GM18873 (cell line): ENCODE measurements around the gene CXCL14.

Experiments used
- ATAC-seq: cut with Tn5 transposase; IDR thresholded peaks from one replicate; pipeline ENCODE4 v1.9.1; 2021; ENCODE audit warnings: mild to moderate bottlenecking, moderate library complexity, moderate number of reproducible peaks; ENCODE audit not compliant: unreplicated experiment, low FRiP score

Gene CXCL14

DNA sequence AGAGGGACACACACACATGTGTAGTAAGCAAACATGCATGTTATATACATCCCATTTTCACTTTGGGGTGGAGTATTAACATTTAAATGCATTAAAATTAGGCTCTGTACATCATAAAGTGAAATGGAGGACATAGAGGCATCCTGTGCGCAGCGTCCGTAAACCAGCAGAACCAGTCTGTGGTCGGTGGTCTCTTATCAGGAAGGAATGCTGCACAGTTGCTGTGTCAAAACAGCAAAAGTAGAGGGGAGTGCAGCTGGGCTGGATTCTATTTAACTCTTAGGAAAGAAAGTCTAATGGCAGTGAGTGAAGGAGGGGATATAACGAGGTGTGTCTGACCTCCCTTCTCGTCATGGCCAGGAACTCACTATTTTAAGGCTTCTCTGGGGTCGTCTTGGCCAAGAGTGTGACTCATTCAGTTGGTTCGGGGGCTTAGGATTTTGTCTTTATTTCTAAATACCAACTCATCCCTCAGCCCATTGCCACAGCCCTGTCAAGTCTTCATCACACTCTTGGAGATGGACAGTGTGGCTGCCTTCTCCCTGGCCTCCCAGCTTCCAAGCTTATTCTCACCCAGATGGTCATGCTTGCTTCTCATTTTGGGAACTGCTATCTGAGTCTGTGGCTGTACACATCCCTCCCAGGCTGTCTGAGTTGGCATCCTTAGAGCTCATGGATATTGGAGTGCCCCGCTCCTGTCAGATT lies 20.1 kb upstream of the CXCL14 start:
- ATAC-seq = no peak

DNA sequence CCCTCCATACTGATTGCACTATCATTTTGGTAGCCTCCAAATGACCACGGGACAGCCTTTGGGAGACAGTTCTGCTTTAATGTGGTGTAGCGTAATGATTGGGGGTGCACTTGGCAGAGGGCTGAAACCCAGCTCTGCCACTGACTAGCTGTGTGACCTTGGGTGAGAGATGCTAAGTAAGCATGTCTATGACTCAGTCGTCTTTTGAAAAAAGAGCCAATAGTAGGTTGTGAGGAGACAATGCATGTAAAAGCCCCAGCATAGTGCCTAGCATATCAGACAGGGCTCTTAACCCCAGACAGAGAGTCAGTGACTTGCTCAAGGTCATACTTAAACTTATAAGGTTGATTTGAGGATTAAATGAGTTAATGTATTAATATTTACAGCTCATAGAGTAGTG lies 18.0 kb upstream of the CXCL14 start:
- ATAC-seq = no peak

DNA sequence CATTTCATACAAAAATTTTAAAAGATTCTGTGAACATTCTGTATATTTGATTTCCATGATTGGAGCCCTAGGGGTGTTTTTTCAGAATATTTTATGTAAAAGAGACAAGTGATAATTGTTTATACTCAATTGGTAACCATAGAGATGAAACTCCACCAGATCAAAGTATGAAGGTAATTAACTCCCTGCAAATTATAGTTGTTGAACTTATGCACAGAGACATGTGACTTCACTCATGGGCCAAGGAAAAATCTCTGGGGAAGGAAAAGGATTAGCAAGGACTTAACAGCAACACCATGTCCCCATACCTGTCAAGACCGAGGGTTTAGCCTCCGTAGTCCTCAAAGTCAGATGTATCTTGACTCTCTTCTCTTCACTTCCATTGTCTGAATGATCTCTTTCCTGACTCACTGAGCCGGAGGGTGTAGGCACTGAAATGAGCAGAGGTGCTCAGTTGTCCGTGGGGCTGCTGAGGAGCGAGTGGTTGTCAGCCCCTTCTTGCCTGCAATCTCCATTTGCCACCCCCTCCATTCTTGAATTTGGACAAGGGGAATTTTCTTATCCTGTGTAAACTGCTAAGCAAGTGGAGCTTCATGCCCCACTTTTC lies 17.5 kb upstream of the CXCL14 start:
- ATAC-seq = no peak

DNA sequence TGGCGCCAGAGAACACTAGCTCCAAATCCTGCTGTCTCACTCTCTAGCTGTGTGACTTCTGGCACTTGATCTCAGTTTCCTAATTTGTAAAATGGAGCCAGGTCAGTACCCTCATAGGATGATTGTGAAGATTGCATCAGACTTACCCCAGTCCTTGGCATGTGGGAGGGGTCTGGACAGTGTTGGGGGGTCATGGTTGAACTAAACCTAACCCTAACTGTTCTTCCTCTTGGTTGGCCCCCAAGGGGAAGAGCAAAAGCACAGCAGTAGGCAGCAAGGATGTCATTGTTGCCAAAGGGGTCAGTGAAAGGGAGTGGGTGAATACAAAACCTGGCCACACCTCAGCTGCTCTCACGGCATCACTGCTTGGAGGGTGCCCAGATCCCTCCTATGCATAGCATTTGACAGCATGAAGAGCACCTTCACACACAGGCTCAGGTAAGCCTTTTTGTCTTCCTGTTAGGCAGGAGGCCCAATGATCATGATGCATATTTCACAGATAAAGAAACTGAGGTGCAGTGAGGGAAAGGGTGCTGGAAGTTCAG lies 15.7 kb upstream of the CXCL14 start:
- ATAC-seq = no peak

- no peak for ATAC-seq
Measured at GRCh38 chr5:135593886-135594285, 15.1 kb upstream of the CXCL14 start.

GRCh38 chr5:135593141-135593540 lies 14.3 kb upstream of the CXCL14 start:
- no peak for ATAC-seq

DNA sequence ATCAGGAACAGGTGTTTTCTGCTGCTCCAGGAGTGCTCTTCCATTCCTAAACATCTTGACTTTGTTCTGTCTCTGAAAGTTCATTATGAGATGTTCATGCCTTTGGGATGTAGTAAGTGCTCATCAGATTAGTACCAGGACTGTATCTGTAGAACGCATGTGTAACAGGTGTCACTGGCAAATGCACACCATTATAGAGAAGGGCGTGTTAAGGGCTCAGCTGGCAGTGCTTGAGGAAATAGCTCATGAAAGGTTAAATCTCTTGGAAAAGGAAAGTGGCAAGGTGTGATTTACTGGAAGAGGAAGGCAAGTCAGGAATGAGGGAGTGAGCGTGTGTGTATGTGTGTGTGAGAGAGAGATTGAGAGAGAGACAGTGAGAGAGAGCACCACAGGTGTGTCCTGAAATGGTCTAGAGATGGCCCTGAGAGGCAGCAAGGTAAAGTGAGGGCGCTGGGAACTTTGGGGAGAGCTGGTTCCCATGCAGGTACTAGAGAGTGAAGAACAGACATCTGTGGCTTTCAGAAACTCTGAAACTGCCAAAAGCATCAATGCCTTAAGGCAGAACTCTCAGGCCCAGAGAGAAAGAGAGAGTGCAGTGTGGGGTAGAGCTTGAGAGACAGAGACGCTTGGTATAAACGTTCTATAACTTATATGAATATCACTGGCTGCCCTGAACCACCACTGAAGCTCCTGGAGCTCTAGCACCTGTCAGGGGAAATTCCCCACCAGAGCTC lies 13.7 kb upstream of the CXCL14 start:
- no peak for ATAC-seq

DNA sequence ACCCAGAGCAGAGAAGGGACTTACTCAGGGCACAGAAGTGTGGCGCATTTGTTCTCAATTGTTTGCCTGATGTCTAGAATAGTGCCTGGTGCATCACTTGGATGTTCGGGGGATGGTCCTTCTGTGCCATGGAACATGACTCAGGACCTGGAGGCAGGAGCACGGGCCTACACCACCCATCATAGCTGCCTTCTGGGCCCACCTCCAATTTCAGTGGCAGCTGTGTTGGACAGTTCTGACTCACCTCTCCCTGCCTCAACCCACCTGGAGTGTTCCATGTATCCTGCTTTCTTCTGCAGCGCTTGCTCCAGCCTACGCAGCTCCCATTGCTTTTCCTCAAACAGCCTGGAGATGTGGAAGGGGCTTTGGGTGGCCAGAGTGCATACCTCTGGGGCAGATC lies 12.5 kb upstream of the CXCL14 start:
- no peak for ATAC-seq

DNA sequence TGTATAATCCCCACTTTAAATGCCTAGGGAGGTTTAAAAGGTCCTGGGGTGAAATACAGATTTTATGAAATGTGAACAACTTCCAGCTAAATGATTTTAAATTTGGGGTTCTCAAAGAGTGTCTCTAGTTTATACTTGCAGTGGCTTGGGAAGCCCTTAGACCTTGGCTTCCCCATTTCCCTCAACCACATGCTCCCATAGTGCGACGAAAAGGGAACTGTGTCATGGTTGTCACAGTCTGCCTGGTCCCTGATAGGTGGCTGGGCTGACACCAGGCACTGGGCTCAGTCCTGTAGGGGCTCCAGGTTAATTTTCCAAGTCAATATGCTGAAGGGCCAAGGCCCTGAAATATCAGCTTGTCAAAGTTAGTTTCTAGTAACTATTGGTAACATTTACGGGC lies 10.4 kb upstream of the CXCL14 start:
- no peak for ATAC-seq

DNA sequence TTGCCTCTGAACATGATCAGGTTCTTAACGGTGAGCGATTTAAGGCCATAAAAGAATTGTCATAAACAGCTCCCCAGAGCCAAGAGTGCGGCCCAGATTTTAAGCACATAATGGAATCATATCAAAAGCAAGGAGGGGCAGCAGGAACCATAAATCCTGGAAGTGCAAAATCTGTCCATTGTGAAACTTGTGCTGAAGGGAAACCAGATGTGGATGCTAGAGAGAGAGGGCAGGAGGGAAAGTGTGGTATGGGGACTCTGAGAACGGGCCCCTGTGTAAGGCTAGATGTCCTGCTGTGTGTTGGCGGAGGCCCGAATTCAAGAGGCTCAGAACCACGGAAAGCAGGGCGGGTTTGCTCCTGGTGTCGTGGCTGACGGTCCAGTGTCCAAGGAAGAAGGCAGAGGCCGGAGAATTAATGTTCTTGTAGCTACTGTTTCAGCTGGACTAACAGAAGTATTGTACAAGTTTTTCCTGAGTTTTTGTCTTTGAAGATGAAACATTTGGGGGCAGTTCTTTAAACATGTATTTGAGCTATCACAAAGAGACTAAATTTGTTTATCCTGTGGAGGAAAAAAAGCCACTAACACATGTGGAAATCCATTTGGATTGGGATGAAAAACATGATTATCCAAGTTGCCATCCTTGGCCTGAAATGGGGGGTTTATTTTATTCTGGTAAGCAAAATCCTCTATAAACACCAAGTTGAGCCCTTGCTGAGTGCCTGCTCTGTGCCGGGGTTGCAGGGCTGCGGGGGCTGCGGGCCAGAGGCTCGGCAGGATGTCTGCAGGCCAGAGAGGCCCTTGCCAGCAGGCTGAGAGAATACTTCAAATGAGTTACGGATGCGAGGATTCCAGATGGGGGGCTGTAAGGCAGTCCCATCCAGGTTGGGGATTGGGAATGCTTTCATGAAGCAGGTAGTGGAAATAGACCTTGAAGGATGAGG lies 9.2 kb upstream of the CXCL14 start:
- no peak for ATAC-seq

- no peak for ATAC-seq
Measured at GRCh38 chr5:135584918-135585317, 6.1 kb upstream of the CXCL14 start.

DNA sequence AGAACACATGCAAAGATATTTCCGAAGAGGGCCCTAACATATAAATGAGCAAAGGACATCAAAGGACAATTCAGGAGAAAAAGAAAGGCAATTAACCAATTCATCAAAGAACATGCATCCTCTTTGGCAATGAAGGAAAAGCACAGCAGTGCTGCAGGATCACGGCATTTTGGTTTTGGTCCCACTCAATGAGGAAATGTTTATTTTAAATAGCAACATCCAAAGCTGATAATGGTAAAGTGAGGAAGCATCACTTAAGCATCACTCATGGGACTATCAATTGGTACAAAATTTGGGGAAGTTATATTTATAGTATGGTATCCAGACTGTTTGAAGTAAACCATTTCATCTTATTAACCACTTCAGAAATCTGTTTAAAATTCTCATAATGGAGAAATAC lies 5.5 kb upstream of the CXCL14 start:
- no peak for ATAC-seq

DNA sequence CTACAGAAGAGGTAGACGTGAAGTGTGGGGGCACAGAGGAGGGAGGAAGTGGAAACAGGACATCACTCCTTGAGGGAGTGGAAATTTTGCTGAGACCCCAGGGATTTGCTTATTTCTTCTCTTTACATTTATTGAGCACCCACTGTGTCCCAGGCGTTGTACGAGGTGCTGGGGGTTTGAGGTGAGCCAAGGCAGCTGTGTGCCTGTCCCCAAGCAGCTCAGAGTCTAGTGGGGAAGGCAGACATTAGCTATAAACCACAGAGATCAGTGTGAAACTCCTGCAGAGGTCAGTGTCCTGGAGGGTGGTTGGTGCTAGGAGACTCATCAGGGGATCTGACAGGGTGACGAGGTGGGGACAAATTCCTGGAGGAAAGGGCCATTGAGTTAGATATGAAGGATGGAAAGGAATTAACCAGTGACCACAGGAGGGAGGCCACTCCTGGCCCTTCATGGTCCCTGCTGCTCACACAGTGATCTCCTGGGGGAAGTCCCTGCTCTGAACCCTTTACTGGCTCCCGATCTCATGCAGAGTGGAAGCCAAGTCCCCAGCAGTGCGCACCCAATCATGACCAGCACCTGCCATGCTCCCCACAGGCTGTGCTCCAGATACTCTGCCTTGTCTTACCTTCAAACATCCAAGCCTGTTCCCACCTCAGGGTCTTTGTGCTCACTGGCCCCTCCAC lies 3.4 kb upstream of the CXCL14 start:
- no peak for ATAC-seq

DNA sequence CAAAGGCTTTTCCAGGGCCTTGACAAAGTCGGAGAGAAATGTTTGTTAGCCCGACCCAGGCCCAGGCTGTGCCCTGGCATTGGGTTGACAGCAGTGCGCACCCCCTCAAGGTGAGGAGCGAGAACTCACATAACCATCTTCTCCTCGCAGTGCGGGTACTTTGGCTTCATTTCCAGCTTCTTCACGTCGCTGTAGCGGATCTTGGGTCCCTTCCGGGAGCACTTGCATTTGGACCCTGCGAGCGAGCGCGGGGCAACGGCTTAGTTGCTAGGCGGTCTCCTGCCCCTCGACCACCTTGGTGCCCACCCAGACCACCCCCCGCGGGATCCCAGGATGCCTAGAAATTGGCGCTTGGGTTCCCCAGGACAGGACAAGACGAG lies 496 bp downstream of the CXCL14 start:
- no peak for ATAC-seq

GRCh38 chr5:135577421-135577820 lies 1.4 kb downstream of the CXCL14 start:
- no peak for ATAC-seq

DNA sequence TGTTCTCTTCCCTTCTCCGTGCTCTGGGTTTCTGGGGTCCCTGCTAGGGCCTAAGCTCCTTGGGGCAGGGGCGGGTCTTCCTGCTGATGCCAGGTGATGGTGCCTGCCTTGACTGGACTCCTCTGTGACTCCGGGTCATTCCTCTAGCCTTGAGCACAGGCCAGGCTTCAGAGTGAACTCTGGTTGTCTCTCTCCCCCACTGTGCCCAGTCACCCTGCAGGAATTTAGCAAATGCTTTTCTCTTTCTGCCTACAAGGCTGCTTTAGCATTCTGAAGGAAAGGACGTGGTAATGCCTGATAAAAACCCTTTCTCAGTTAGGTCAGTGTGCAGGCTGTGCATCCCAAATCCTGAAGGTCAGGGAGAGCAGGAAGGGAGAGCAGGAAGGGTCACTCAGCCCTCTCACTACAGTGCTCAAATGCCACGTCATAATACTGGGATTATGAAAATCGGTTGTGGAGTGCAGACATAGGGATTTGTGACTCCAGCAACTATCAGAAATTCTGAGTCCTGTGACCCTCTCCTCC lies 2.7 kb downstream of the CXCL14 start:
- no peak for ATAC-seq

- ATAC-seq = no peak
Measured at GRCh38 chr5:135574493-135574892, 4.3 kb downstream of the CXCL14 start.

- ATAC-seq = no peak
Measured at GRCh38 chr5:135571902-135572301, 6.9 kb downstream of the CXCL14 start.

GRCh38 chr5:135571066-135571609 lies 7.7 kb downstream of the CXCL14 start:
- ATAC-seq = no peak

DNA sequence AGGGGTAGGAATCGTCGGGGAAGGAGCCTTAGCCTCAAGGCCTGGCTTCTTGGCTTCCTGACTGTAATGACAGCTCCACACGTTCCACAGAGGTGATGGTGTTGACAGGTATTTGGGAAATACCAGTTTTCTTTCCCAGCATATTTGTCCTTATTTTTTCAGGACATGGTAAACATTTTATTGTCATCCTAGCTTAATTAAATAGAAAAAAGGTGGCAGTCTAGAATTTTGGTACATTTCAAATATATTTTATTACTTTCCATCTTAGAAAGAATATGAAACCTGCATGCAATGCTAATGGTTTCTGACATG lies 8.4 kb downstream of the CXCL14 start:
- ATAC-seq = no peak
